Panc1 (cell line): ENCODE results near the gene FRRS1.

ENCODE experiments used
- POLR2AphosphoS5 ChIP-seq: IDR thresholded peaks from 2 replicates; pipeline ENCODE4 v1.6.1; 2012; ENCODE audit warnings: mild to moderate bottlenecking, low read depth, low read length, moderate library complexity
- TF ChIP-seq, protein P1 (sequence below): fragments of 450-650 bp; IDR thresholded peaks from 2 replicates; pipeline ENCODE4 v1.5.1; 2017; ENCODE audit warnings: mild to moderate bottlenecking
- TF ChIP-seq, protein P2 (sequence below), 2 experiments: IDR thresholded peaks; 2 replicates each; pipeline ENCODE4 v1.6.1; 2011 to 2012; ENCODE audit warnings: low read depth in 2 of 2, control low read depth in 1 of 2, low read length in 1 of 2, mild to moderate bottlenecking in 1 of 2, moderate library complexity in 1 of 2; ENCODE audit not compliant: insufficient read depth in 1 of 2

DNA sequence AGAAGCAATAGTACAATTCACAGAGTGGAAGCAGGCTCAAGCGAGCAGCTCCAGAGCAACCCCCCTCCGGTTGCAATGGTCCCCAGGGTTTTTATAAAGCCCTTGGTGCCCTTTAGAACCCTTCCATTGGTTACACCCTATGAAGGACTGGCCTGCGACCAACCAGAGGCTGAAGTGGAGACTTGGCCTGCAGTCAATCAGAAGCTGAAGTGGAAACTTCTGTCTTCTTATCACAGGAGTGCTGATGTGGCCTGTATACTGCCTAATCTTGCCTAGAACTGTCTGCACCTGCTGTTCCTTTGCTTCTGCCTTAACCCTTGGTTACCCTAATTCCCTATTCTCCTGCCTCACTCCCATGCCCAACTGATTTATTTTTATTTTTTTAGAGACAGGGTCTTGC, 15.4 kb upstream of the FRRS1 start:
- TF ChIP-seq POLR2AphosphoS5: no peak
- TF ChIP-seq, protein P1, sequence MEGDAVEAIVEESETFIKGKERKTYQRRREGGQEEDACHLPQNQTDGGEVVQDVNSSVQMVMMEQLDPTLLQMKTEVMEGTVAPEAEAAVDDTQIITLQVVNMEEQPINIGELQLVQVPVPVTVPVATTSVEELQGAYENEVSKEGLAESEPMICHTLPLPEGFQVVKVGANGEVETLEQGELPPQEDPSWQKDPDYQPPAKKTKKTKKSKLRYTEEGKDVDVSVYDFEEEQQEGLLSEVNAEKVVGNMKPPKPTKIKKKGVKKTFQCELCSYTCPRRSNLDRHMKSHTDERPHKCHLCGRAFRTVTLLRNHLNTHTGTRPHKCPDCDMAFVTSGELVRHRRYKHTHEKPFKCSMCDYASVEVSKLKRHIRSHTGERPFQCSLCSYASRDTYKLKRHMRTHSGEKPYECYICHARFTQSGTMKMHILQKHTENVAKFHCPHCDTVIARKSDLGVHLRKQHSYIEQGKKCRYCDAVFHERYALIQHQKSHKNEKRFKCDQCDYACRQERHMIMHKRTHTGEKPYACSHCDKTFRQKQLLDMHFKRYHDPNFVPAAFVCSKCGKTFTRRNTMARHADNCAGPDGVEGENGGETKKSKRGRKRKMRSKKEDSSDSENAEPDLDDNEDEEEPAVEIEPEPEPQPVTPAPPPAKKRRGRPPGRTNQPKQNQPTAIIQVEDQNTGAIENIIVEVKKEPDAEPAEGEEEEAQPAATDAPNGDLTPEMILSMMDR: no peak
- TF ChIP-seq, protein P2, sequence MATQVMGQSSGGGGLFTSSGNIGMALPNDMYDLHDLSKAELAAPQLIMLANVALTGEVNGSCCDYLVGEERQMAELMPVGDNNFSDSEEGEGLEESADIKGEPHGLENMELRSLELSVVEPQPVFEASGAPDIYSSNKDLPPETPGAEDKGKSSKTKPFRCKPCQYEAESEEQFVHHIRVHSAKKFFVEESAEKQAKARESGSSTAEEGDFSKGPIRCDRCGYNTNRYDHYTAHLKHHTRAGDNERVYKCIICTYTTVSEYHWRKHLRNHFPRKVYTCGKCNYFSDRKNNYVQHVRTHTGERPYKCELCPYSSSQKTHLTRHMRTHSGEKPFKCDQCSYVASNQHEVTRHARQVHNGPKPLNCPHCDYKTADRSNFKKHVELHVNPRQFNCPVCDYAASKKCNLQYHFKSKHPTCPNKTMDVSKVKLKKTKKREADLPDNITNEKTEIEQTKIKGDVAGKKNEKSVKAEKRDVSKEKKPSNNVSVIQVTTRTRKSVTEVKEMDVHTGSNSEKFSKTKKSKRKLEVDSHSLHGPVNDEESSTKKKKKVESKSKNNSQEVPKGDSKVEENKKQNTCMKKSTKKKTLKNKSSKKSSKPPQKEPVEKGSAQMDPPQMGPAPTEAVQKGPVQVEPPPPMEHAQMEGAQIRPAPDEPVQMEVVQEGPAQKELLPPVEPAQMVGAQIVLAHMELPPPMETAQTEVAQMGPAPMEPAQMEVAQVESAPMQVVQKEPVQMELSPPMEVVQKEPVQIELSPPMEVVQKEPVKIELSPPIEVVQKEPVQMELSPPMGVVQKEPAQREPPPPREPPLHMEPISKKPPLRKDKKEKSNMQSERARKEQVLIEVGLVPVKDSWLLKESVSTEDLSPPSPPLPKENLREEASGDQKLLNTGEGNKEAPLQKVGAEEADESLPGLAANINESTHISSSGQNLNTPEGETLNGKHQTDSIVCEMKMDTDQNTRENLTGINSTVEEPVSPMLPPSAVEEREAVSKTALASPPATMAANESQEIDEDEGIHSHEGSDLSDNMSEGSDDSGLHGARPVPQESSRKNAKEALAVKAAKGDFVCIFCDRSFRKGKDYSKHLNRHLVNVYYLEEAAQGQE (IDR thresholded peaks at IDR 0.05; ENCODE audit: insufficient read depth in 1 of 2, low read depth in 2 of 2, low read length in 1 of 2): no peak
